GM12875 (cell line): ENCODE results near the gene PIK3R5.

Source experiments
- H3K4me3 ChIP-seq: one replicate; pipeline ENCODE4 v1.5.1; 2011; ENCODE audit warnings: low read depth, low read length, control low read depth
- CTCF ChIP-seq: IDR thresholded peaks from 2 replicates; pipeline ENCODE4 v1.5.1; 2011; ENCODE audit warnings: low read depth, mild to moderate bottlenecking, control low read depth, inconsistent platforms, low read length, moderate library complexity, borderline replicate concordance; ENCODE audit not compliant: insufficient read depth

Gene PIK3R5

GRCh38 chr17:8893621-8894201 is 71.8 kb downstream of the PIK3R5 start:
- no peak overlapping the region for H3K4me3 ChIP-seq
- no peak for TF ChIP-seq CTCF

- no peak for TF ChIP-seq CTCF
- H3K4me3 ChIP-seq, result no peak overlapping the region
These were observed 72.4 kb downstream of the PIK3R5 start for GRCh38 chr17:8893059-8893458.

GRCh38 chr17:8892338-8892690 is 73.2 kb downstream of the PIK3R5 start:
- TF ChIP-seq CTCF, result no peak
- H3K4me3 ChIP-seq, result no peak overlapping the region

- no peak overlapping the region for H3K4me3 ChIP-seq
- no peak for TF ChIP-seq CTCF
These were observed 74.8 kb downstream of the PIK3R5 start for GRCh38 chr17:8890671-8891070.

GRCh38 chr17:8889458-8890210 is 75.9 kb downstream of the PIK3R5 start:
- no peak overlapping the region for H3K4me3 ChIP-seq

GRCh38 chr17:8888704-8889302 is 76.7 kb downstream of the PIK3R5 start:
- TF ChIP-seq CTCF, result no peak
- no peak overlapping the region for H3K4me3 ChIP-seq

More at GRCh38 chr17:8889458-8890210, 75.9 kb downstream of the PIK3R5 start:
- no peak for TF ChIP-seq CTCF
